Putamen (tissue), 1 donor: ENCODE measurements around the gene CPT1C.
A peak's percentile ranks its signal among the peaks of the same experiment; 100 is the strongest.

Source experiments
- DNase-seq: peaks from one replicate; pipeline ENCODE4 v3.0.0-alpha.2; 2016; ENCODE audit warnings: low spot score

Gene CPT1C

DNA sequence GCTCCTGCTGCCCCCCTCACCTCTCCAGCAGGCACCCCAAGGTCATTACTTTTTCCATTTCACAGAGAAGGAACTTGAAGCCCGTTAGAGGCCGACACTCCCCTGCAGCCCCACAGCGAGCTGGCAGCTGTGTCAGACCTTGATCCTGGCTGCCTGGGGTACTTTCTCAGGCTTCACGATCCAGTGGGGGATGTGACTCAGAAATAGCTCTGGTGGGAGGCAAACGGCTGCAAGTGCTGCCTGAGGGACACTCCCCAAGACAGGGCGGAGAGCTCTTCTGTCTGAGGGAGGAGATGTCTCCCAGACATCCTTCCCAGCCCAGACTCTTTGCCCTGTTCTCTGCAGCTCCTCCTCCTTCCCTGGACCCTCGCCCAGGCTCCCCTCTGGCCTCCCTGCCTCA lies 67.4 kb downstream of the CPT1C start:
- peak; percentile 31 for DNase-seq

DNA sequence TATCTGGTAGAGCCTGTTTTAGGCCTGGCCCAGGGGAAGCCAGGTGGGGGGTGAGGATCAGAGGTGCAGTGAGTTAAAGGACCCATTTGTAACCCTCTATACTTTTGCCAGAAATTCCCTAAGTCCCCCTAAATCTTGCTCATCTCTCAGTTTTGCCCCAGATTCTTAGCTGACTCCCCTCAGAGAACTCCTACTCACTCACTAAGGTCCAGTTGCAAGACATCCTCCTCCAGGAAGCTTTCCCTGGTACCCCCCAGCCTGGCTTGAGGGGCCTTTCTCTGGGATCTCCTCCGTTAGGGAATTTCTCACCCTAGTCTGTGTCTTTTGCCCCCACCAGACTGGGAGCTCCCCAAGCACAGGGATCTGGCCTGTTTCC lies 70.3 kb downstream of the CPT1C start:
- no peak for DNase-seq

DNA sequence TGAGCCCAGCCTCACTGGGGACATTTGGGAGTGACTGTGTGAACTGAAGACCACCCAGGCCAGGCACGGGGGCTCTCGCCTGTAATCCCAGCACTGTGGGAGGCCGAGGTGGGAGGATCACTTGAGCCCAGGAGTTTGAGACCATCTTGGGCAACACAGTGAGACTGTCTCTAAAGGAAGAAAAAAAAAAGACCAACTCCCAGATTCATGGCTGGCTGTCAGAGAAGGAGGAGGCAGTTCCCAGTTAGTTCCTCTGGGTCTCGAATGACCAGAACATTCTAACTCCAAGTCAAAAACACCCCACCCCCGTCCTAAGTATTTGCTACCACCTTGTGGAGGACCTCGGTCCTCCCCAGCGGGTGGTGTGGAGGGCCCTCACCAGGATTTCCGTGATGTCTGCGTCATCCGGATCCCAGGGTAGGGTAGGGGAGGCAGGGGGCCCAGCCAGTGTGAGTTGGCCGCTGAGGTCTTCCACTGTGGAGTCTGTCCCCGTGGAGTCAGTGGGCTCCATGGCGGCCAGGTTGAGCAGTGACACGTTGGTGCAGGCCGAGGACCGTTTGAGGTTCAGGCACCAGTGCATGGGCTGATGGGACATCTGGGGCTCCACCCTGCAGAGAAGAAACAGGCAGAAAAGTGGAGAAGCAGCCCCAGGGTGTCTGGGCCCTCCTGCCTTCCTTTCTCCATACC lies 70.9 kb downstream of the CPT1C start:
- DNase-seq = no peak

DNA sequence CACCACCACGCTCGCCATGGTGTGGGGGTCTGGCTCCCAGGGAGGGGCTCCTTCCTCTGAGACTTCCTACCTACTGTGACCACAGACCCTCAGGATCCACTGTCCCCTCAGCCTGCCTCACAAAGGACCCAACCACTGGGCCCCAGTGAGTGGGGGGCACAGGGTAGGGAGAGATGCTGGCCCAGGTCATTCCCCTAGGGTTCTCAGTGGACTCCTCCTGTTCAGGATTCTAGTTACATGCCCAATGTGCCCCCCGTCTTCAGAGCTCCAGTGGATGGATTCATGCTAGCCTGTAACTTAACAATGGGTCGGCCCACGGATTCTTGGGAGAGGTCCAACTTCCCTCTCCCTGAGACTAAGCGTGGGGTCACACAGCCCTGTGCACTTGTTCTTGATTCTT lies 72.3 kb downstream of the CPT1C start, which contains the start of gene TSKS:
Gene TSKS, minus strand, starts transcription at position 77 of the 400 bp plus-strand sequence. Its CDS starts 59 bp downstream, at position 18.
- DNase-seq = no peak
